ENCODE data around the gene HGD.

- TF ChIP-seq CTCF (IDR thresholded peaks at IDR 0.05) (no peak), POLR2A (IDR thresholded peaks at IDR 0.05) (no peak)
Observed at GRCh38 chr3:120678984-120679383, 3.1 kb downstream of the HGD start.
